ENCODE measurements around the gene TMEM143. TPM values are rescaled to one million over a fixed set of nuclear protein-coding genes. Genes with fewer than 3 reads are reported as not detected.

Gene TMEM143
- polyA plus RNA-seq, 3 donors, result 1.7 to 11.9 (median 2.1) TPM

- H3K4me1 ChIP-seq (ENCODE audit: control insufficient read depth in 1 of 2, insufficient read depth in 2 of 2, low read length in 2 of 2), result peaks cover 17% of the 10 kb centered on the region in 2 donors
- 5% methylated on average over 28 of the region's 42 CpGs for WGBS (ENCODE audit: insufficient coverage)
- H3K27ac Mint-ChIP-seq, result peak within 1 kb of the TSS; percentile 86 to 98 (median 93)
Observed at GRCh38 chr19:48391100-48392005, 27.6 kb upstream of the TMEM143 start, which contains the start of gene KDELR1. TSS of gene KDELR1 (minus strand) at chr19:48391551. CDS start at chr19:48391358, 193 bp downstream.

More at GRCh38 chr19:48391100-48392005, 27.6 kb upstream of the TMEM143 start, which contains the start of gene KDELR1:
- Histone ChIP-seq H4K20me1 (ENCODE audit: insufficient read depth, low read length) (peaks cover 5% of the 10 kb centered on the region), H3K27ac (ENCODE audit: low read depth in 1 of 2, low read length in 2 of 2) (peak within 1 kb of the TSS; percentile 74 to 89), H3K79me2 (ENCODE audit: insufficient read depth, low read length) (peaks cover 21% of the 10 kb centered on the region), H3K4me3 (replicated peaks in 1 of 3; ENCODE audit: low read depth in 2 of 3, low read length in 3 of 3) (peak within 1 kb of the TSS; percentile 77 to 97 (median 92)), H2AFZ (ENCODE audit: insufficient read depth, low read depth, low read length, poor library complexity, severe bottlenecking) (peak within 1 kb of the TSS; percentile 91), H3K27me3 (ENCODE audit: control insufficient read depth in 2 of 2, insufficient read depth in 2 of 2, low read length in 2 of 2) (peaks cover 34 to 42% of the 10 kb centered on the region in 2 donors), H3K9ac (ENCODE audit: insufficient read depth, low read length, poor library complexity, severe bottlenecking) (peak within 1 kb of the TSS; percentile 94), H3K4me2 (replicated peaks; ENCODE audit: extremely low read depth, low read length, poor library complexity, severe bottlenecking) (peak within 1 kb of the TSS; percentile 91), H3K9me3 (replicated peaks in 1 of 2; ENCODE audit: control insufficient read depth in 1 of 2, insufficient read depth in 1 of 2, low read length in 2 of 2) (peaks cover 0 to 15% of the 10 kb centered on the region in 2 donors), H3K36me3 (replicated peaks in 1 of 2; ENCODE audit: control insufficient read depth in 1 of 2, insufficient read depth in 2 of 2, low read length in 2 of 2) (peaks cover 13 to 32% of the 10 kb centered on the region in 2 donors)
- Mint-ChIP-seq H3K4me1 (peaks cover 12% of the 10 kb centered on the region), H3K27me3 (ENCODE audit: low read depth in 3 of 3) (peaks cover 44 to 49% (median 47%) of the 10 kb centered on the region in 3 donors), H3K36me3 (peaks cover 24 to 30% of the 10 kb centered on the region in 2 donors), H3K9me3 (peaks cover 0 to 29% (median 4%) of the 10 kb centered on the region in 7 donors), H3K4me3 (peak within 1 kb of the TSS; percentile 93 to 97)
- intact Hi-C loops (cut with micrococcal nuclease), result loop anchor here in 1 of 2 donors (10.0 kb wide), 1 partner anchor 53 kb away; the partner anchor contains the start of gene GRWD1
- peak; percentile 82 for TF ChIP-seq CTCF (IDR thresholded peaks at IDR 0.05)
- peak; percentile 58 to 76 (median 68) for DNase-seq

Measured in CD14-positive monocyte (primary cell).